Islet precursor cell (in vitro differentiated cells): ENCODE measurements around the gene ADRA1B.

Source experiments
- DNase-seq: peaks from one replicate; pipeline ENCODE4 v3.0.0-alpha.2; 2018

ADRA1B gene

DNA sequence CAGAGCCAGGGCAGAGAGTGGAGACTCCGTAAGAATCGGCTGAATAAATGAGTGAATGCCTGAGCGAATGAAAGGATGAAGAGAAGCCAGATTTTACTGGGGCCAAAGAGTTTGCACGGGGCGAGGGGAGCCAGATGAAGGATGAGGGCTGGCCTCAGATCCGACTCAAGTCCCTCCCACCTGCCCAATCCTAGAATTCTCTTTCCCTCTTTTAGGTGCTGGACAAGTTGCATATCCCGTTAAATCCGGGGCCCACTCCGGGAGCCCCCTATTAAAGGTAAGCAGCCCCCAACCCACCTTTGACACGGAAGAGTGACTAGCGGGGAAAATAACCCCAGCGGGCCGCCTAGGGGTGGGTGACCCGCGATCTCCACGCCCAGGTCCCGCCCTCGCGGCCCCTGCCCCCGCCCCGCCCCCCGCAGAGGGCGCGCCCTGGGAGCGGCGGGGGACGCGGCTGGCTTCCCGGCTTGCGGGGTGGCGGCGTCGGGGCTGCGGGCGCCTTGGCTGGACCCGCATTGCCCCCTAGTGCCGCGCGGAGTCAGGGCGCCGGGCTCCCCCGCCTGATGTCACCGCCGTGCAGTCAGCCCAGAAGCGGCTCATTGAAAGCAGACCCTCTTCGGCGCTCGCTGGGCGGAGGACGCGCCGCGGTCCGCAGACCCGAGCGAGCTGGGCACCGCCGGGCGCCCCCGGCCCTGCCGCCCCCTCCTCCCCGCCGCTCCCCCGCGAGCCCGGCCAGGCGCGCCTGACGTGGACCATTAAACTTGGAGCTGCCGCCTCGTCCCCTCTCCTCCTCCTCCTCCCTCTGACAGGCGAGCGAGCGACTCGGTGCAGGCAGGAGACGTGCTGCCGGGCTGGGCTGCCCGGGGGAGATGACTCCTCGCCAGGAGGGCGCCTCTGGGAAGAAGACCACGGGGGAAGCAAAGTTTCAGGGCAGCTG is at the start of gene ADRA1B:
ADRA1B (plus strand) TSS at position 579 of the 937 bp plus-strand sequence. CDS start 424 bp downstream, outside the sequence.
- DNase-seq, result peak; percentile 88

GRCh38 chr5:159873680-159874079 is 42.6 kb upstream of the ADRA1B start:
- no peak for DNase-seq

GRCh38 chr5:159874263-159874662 is 42.0 kb upstream of the ADRA1B start:
- DNase-seq, result no peak

DNA sequence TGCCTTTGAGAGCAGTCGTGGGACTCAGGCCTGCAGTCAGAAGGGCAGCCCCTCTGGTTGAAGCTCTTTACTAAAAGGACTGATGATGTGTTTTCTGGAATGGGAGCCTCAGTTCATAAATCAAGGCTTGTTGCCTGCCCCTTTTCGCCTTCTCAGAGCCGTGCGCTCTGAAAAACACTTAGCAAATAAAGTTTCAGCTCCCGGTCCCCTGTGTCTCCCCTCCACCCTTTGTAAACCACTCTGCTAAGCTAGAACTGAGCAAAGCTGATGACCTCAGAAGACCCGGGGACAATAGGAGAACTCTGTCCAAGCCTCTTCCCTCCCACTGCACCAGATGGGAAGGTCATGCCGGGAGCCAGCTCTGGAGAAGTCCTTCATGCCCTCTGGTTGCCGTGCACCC is 39.3 kb upstream of the ADRA1B start:
- DNase-seq, result no peak

DNA sequence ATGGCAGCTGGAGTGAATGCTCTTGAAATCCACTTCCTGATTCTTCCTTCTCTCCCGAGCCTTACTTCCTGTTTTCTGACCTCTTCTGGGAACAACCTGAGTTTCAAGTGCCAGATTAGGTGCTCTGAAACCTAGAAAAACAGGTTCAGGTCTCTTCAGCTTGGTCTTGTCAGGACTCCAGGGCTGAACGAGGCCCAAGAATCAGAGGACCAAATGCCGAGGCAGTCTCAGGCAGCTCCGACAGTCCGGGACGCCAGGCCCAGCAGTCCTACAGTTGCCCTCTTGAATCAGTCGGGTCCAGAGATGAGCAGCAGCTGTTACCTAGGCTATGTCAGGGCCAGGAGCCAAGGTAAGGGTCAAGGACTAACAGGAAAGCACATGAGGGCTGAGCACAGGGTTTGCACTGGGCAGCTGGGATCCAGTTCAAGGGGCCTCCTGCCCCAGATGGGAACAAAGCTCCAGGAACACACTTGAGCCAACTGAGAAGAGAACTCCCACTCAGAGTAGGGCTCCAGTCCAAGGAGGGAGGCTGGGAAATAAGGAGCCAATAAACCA is 38.3 kb upstream of the ADRA1B start:
- no peak for DNase-seq

DNA sequence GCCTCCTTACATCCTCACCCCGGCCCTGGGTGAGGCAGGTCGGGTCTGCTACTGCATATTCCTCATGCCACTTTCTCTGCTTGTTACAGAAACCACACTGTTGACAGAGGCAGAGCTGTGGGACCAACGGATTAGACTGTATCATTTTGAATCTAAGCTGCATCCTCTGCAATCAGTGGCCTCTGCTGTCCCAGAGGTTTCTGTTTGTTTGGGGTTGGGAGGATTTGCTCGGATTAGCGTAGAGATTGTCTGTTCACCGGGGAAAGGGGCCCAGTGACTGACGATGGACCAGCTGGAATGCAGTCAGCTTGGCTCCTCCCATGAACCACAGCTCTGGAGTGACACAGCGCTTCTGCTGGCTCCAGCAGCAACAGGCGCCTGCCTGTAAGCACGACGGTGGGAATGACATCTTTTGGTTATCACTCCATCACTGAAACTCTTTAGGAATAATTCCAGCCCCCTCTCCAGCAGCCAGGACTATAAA is 37.3 kb upstream of the ADRA1B start:
- DNase-seq, result peak; percentile 98

- DNase-seq, result no peak
These were observed 35.6 kb upstream of the ADRA1B start for GRCh38 chr5:159880676-159881075.

- no peak for DNase-seq
These were observed 34.3 kb upstream of the ADRA1B start for GRCh38 chr5:159881967-159882366.

DNA sequence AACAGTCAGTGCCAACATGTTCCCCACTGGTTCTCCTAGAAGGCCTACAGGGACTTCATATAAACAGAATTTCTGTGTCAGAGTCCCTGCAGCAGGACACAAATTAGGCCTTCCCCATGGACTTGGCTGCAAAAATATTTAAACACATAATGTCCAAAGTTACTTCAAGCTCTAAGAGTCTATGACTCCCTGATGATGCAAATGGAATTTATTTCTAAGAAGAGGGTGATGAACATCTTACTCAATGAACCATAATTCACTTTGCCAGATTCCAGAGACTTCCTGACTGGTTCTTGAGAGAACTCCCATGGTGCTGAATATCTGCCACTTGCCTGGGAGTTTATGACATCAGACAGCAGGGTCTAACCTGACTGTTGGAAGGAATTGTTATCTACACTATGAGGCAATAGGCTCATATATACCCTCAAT is 32.7 kb upstream of the ADRA1B start:
- DNase-seq, result no peak

DNA sequence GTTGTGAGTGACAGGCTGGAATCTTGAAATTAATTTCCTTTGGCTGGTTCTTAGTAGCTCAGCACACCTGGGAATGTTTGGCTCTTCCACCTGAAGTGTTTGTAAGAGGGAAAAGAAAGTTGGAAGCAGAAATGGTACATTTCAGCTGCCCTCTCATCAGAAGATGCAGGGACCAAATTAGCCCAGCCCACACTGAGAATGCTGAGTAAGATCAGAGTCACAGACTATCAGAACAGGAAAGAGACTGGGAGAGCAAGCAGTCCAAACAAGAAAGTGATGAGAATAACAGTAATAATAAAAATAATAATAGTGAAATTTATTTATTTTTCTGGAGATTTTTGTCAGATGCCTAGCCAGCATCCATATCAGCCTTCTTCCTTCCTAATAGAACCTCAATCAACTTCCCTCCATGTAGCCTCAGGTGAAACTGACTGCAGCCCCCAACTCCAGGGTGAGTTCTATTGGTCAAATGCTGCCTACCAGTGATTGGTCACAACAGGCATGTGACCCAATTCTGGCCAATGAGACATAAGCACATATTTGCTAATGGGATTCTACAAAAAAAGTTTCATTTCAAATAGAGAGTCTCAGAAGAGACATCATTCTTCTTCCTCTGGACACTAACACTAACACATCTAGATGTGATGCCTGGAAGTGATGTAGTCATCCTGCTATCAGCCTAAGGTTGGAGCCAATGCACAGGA is 31.2 kb upstream of the ADRA1B start:
- DNase-seq, result no peak

DNA sequence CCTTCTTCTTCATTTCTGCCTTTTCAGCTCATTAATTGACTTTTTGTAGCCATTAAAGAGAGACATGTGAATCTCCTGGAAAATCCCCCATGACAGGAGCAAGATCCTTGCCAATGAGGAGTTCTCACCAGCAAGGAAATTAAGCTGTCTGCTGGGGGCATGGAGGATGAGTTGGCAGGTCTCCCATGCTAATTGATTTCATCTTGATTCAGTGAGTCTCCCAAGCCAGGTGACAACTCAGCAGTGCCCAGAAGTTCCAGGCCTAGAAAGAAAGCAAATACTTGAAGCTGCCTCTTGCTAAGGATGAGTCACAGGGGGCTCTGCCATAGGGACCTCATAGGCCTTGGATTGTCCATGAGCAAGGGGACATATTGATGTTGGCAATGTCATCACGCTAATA is 30.0 kb upstream of the ADRA1B start:
- no peak for DNase-seq

DNA sequence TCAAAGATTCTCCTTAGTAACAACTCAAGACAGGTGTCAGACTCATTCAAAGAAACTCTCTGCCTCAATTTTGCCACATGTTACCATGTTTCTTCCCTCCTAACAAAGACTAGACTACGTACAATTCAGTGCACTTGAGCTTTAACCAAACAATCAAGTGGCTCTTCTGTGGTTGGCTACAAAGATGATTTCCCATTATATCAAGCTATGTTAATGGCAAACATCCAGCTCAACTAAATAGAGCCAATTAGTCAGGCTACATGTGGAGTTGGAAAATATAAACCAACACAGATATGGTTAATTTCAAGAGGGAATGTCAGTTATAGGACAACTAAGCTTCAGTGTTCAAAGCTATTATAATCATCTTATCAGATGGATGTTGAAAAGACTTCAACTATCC is 29.2 kb upstream of the ADRA1B start:
- no peak for DNase-seq

DNA sequence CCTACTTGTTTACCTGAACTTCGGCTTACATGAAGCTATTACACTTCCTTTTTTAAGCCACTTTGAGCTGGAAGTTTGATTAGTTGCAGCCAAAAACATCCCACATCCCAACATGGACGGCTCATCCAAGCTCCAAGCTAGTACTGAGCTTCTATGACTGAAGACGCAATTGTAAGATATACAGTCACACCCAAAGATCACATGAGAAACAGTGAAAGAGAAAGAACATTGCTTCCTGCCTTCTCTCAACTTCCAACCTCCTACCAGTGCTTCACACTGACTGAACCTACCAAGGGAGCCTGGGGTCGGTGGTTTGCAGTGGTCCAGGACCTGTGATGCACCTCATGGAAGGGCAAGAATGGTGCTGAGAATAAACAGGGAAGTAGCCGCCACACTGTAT is 27.4 kb upstream of the ADRA1B start:
- DNase-seq, result no peak

DNA sequence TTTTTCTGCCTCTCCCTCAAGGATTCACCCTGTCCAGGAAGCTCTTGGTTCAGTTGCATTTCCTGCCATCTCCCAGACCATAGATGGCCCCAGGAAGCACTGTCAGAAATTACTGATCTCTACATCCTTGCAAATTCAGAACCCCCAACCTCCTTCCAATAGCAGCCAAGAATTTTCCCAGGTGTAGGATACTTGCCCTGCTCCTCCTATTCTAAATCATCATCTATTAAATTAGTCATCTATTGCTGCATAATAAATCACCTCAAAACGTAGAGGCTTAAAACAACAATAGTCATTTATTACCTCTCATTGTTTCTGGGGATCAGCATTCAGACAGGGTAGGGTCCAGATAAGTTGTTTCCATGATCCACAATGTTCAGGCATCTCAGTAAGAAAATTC is 26.1 kb upstream of the ADRA1B start:
- DNase-seq, result no peak

GRCh38 chr5:159891371-159891770 is 24.9 kb upstream of the ADRA1B start:
- peak; percentile 80 for DNase-seq

- DNase-seq, result no peak
These were observed 23.1 kb upstream of the ADRA1B start for GRCh38 chr5:159893040-159893695.

DNA sequence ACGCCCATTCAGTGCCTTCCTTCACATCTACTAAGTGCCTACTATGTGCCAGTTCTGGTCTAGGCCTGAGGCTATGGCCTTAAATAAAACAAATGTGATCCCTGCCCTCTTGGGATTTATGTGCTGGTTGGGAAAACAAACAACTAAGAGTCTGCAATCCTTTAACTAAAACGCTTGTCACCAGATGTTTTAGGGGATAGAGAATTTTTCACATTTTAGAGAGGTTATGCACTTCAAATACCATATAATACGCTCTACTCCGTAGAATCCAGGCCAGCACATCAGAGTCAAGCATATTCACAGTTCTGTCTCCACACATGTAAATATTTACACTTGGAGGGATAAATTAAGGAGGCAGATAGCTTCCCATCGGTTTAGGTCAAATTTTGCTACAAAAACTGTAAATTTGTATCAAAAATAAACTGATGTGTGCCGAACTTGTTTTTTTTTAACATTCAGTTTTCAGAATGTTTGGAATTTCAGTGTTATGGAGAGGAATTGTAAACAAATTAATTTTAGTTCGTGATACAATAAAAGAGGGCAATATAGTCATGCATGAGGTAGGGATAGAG is 22.0 kb upstream of the ADRA1B start:
- no peak for DNase-seq

DNA sequence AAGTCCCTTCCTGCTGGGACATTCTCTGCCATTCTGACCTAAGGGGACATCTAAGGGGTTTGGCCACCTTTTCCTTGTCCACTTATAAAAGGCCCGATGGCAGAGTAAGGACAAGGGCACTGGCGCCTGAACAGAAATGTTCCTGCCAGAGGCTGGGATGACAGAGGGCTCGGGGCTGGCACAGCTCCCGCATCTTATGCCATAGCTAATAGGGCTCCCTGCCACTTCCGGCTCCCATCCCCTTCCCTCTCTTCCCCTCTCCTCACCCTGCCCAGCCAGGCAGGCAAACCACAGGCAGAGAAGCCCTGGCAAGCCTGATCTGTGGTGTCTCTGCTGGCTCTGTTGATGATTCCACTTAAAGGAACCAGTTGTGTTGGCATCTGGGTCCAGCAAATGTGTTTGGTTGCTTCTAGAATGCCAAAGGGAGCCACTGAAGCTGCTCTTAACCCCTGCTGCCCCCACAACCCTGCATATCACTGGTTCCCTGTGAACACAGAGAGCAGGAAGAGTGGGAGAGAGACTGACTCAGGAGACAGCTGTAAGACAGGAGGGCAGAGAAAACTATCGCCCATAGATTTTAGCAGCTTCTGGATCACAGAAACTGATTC is 18.4 kb upstream of the ADRA1B start:
- no peak for DNase-seq

- DNase-seq, result no peak
These were observed 16.9 kb upstream of the ADRA1B start for GRCh38 chr5:159899067-159900049.

GRCh38 chr5:159901308-159901707 is 15.0 kb upstream of the ADRA1B start:
- DNase-seq, result no peak

GRCh38 chr5:159901772-159902171 is 14.5 kb upstream of the ADRA1B start:
- DNase-seq, result no peak
